Transverse colon (tissue), 3 donors: ENCODE data around the gene SART3.

Experiments used
- POLR2A ChIP-seq: fragments of 450-650 bp; IDR thresholded peaks from one replicate; pipeline ENCODE4 v1.6.1; 2016; ENCODE audit warnings: antibody characterized with exemption, mild to moderate bottlenecking, moderate library complexity
- TF ChIP-seq, protein P1 (sequence below), 5 experiments: fragments of 200-600 bp in 3 of 5; fragments of 450-650 bp in 2 of 5; sonication (generic) in 3 of 5; IDR thresholded peaks; 1 replicate in 2 of 5; 2 replicates in 3 of 5; pipeline ENCODE4 v1.5.1; 2016 to 2017; ENCODE audit warnings: antibody characterized with exemption in 5 of 5, inconsistent platforms in 3 of 5, mild to moderate bottlenecking in 2 of 5, moderate library complexity in 1 of 5

DNA sequence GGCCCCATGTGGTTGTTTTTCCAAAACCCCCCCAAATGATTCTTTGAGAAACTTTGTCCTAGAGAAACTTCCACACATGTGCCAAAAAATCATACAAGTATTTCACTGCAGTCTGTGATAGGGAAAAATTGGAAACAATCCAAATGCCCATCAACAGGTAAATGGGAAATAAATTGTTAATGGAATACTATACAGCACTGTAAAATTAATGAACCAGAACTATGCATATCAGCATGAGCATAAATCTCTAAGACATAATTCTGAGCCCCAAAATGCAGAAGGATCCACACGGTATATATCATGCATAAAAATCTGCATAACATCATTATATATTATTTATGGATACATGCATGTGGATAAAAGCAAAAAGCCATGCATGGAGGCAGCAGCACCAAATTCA lies 51.2 kb downstream of the SART3 start:
- TF ChIP-seq POLR2A = no peak
- TF ChIP-seq, protein P1, sequence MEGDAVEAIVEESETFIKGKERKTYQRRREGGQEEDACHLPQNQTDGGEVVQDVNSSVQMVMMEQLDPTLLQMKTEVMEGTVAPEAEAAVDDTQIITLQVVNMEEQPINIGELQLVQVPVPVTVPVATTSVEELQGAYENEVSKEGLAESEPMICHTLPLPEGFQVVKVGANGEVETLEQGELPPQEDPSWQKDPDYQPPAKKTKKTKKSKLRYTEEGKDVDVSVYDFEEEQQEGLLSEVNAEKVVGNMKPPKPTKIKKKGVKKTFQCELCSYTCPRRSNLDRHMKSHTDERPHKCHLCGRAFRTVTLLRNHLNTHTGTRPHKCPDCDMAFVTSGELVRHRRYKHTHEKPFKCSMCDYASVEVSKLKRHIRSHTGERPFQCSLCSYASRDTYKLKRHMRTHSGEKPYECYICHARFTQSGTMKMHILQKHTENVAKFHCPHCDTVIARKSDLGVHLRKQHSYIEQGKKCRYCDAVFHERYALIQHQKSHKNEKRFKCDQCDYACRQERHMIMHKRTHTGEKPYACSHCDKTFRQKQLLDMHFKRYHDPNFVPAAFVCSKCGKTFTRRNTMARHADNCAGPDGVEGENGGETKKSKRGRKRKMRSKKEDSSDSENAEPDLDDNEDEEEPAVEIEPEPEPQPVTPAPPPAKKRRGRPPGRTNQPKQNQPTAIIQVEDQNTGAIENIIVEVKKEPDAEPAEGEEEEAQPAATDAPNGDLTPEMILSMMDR (IDR thresholded peaks at IDR 0.05) = no peak
